SW 1271 (cell line): Measurements from ENCODE around the gene MCL1.

Source experiments
- DNase-seq, 2 experiments: peaks; one replicate each; lab custom pipeline; 2025; lab: John Stamatoyannopoulos, UW

The MCL1 gene

GRCh38 chr1:150555971-150556865 lies 23.2 kb downstream of the MCL1 start:
- no peak for DNase-seq

- no peak for DNase-seq
These were observed 24.0 kb downstream of the MCL1 start for GRCh38 chr1:150555198-150555970.

GRCh38 chr1:150554086-150554452 lies 25.3 kb downstream of the MCL1 start:
- no peak for DNase-seq

GRCh38 chr1:150553392-150554085 lies 25.9 kb downstream of the MCL1 start:
- no peak for DNase-seq

GRCh38 chr1:150552911-150553289 lies 26.5 kb downstream of the MCL1 start:
- DNase-seq, result no peak

GRCh38 chr1:150552128-150552910 lies 27.1 kb downstream of the MCL1 start:
- no peak for DNase-seq

- no peak for DNase-seq
These were observed 27.7 kb downstream of the MCL1 start for GRCh38 chr1:150551784-150552127.

GRCh38 chr1:150551051-150551783 lies 28.2 kb downstream of the MCL1 start:
- DNase-seq, result no peak

GRCh38 chr1:150550222-150551050 lies 29.0 kb downstream of the MCL1 start:
- DNase-seq, result no peak

- DNase-seq, result no peak
These were observed 29.8 kb downstream of the MCL1 start for GRCh38 chr1:150549496-150550221.

GRCh38 chr1:150548632-150549495 lies 30.5 kb downstream of the MCL1 start, which contains the start of gene ADAMTSL4:
TSS of gene ADAMTSL4 (plus strand) at chr1:150549408. CDS start at chr1:150552289, 2,881 bp downstream.
- DNase-seq, result no peak

GRCh38 chr1:150548324-150548631 lies 31.1 kb downstream of the MCL1 start:
- no peak for DNase-seq

GRCh38 chr1:150546294-150546937 lies 33.0 kb downstream of the MCL1 start:
- no peak for DNase-seq

- no peak for DNase-seq
These were observed 33.9 kb downstream of the MCL1 start for GRCh38 chr1:150545486-150546032.

GRCh38 chr1:150544204-150544603 lies 35.2 kb downstream of the MCL1 start:
- DNase-seq, result no peak

- no peak for DNase-seq
These were observed 35.8 kb downstream of the MCL1 start for GRCh38 chr1:150543500-150544143.
